A549 treated with RU486 at 1 μM for 4 hours (cell line): ENCODE results near the gene TCEAL5. TPM values are rescaled to one million over a fixed set of nuclear protein-coding genes. Genes with fewer than 3 reads are reported as not detected.

Experiments used
- total RNA-seq: library from RNA; stranded (reverse); fragments of 200-300 nt; extraction: Qiagen RNA extraction; gene quantifications from 5 replicates; pipeline ENCODE4 v1.2.3, GENCODE V29; 2022; ENCODE audit warnings: low read depth

The TCEAL5 gene, protein sequence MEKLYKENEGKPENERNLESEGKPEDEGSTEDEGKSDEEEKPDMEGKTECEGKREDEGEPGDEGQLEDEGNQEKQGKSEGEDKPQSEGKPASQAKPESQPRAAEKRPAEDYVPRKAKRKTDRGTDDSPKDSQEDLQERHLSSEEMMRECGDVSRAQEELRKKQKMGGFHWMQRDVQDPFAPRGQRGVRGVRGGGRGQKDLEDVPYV
- not detected in 5 replicates for total RNA-seq

DNA sequence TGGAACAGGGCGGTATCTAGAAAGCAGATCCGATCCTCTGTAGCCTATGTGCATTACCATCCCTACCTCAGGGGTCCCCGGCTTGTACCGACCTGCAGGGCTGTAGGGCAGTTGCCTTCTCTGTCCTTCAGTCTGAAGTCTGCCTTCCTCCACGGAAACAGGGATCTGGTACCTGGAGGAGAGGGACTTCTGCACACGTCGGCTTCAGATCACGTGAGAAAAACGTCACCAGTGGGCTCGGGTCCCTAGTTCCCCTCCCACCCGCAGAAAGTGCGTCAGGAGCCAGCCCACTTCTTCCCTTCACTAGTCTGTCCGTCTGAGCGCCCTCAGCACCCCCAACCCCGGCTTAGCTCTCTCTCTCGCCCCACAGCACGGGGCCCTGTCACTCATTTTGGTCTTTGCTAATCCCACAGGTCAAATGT, at the start of gene TCEAL5:
Gene TCEAL5, minus strand, starts transcription at position 170 of the 422 bp plus-strand sequence. CDS start 2,187 bp downstream, outside the sequence.

DNA sequence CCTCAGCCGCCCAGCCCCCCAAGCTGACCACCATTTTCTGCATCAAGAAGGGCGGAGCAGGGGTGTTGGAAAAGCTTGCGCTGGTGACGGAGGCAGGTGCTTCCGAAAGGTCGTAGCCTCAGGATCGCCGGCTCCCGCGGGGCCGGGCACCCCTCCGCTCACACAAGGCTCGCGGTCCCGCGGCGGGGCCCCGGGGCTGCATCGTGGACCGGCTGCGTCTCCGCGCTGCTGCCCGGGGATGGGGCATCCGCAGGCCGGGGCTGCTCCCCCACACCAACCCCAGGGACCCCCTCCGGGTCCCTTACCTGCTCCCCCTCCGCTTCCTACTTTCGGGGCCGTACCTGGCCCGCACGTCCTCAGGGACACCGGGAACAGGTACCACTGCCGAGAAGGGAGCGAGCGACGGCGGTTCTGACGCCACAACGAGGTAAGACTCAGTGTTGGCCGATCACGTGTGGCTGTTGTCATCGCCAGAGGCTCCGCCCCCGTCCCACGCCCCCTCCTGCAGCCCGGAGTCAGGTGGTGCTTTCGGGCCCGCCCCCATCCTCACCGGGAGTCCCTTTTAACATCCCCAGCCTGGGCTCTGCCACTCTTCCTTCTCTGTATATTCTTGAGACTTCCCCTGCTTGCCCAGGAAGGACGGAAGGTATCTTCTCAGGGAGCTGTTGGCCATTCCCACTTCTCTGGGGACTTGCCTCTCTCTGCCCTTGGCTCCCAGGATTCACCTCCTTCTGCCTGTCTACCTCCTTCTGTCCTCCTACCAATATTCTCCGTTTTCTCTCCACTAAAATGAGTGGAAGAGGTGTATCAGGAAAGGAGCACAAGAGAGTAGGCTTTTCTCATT, 34.2 kb upstream of the TCEAL5 start, which contains the start of gene BEX2:
Gene BEX2, minus strand, starts transcription at position 436 of the 844 bp plus-strand sequence. CDS start 1,014 bp downstream, outside the sequence.

DNA sequence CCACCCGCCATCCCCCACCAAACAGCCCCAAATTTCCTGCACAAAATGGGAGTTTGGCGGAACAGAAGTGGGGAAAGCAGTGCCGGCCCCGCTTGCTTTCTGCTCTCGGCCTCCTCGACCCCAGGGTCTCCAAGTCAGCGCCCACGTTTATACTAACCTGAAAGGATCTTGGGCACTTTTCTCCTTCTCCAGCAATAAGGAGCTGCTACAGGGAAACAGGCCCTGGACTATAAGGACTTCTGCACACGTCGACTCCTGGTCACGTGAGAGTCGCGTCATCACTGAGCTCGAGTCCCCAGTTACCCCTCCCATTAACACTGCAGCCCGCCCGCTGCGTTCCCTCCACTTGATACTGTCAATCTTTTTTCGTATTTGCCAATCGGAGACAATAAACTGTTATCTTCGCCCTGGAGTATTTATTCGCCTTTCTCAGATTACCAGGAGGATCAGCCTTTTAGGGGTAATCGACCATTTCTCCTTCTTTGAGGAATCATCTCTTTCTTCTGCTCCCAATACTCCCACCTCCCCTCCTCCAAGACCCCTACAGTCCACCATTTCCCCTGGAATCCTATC, 21.5 kb downstream of the TCEAL5 start, which contains the start of gene TCEAL8:
Gene TCEAL8, minus strand, starts transcription at position 235 of the 573 bp plus-strand sequence. CDS start 1,176 bp downstream, outside the sequence.

Other genes starting within 250 kb of the TCEAL5 start
- gene BEX1, start 212.6 kb downstream of the TCEAL5 start, total RNA-seq: not detected in 5 replicates
- not detected in 5 replicates for gene NXF3, start 183.6 kb downstream of the TCEAL5 start, total RNA-seq
- gene BEX4, start 61.6 kb downstream of the TCEAL5 start, total RNA-seq: 1.4 to 2.3 TPM (median 2.2 TPM) in 5 replicates
- 16.9 to 41.0 TPM (median 30.2 TPM) in 5 replicates for gene TCEAL8, start 21.6 kb downstream of the TCEAL5 start, total RNA-seq
- 7.5 to 12.9 TPM (median 10.3 TPM) in 5 replicates for gene BEX2, start 34.2 kb upstream of the TCEAL5 start, total RNA-seq
- gene TCEAL7, start 53.5 kb upstream of the TCEAL5 start, total RNA-seq: not detected in 5 replicates
- 79.9 to 165 TPM (median 90.7 TPM) in 5 replicates for gene TCEAL9, start 79.8 kb upstream of the TCEAL5 start, total RNA-seq
- gene BEX3, start 99.8 kb upstream of the TCEAL5 start, total RNA-seq: 189 to 260 TPM (median 254 TPM) in 5 replicates
- not detected in 5 replicates for gene RAB40A, start 242.7 kb upstream of the TCEAL5 start, total RNA-seq